Lung (tissue), 13 donors: ENCODE measurements around the gene PIAS4. TPM values are rescaled to one million over a fixed set of nuclear protein-coding genes. Genes with fewer than 3 reads are reported as not detected.
A peak's percentile ranks its signal among the peaks of the same experiment; 100 is the strongest.

Source experiments
- ATAC-seq: fragments of 200-7000 bp; cut with Tn5 transposase; one replicate; pipeline ENCODE4 v1.9.1; 2020; ENCODE audit warnings: moderate number of reproducible peaks; ENCODE audit not compliant: insufficient read depth, low FRiP score
- DNase-seq, 3 donors: peaks; one replicate each; pipeline ENCODE4 v3.0.0-alpha.2; 2013 to 2017
- H3K27ac ChIP-seq, 2 donors: one replicate each; pipeline ENCODE4 v1.5.1; 2013; ENCODE audit warnings: mild to moderate bottlenecking in 2 of 2, moderate library complexity in 2 of 2, control low read depth in 1 of 2, inconsistent platforms in 1 of 2, low read depth in 1 of 2, low read length in 1 of 2
- H3K27me3 ChIP-seq, 3 donors: one replicate each; pipeline ENCODE4 v1.5.1; 2013; ENCODE audit warnings: low read length in 2 of 3; ENCODE audit not compliant: control insufficient read depth in 3 of 3, insufficient read depth in 3 of 3
- H3K36me3 ChIP-seq, 4 donors: one replicate each; pipeline ENCODE4 v1.5.1; 2013; ENCODE audit warnings: low read length in 4 of 4, mild to moderate bottlenecking in 1 of 4, moderate library complexity in 1 of 4; ENCODE audit not compliant: control insufficient read depth in 4 of 4, insufficient read depth in 4 of 4
- H3K4me1 ChIP-seq, 5 donors: one replicate each; pipeline ENCODE4 v1.5.1; 2013; ENCODE audit warnings: low read length in 5 of 5, mild to moderate bottlenecking in 2 of 5, moderate library complexity in 1 of 5; ENCODE audit not compliant: control insufficient read depth in 5 of 5, insufficient read depth in 5 of 5
- H3K4me3 ChIP-seq: one replicate; pipeline ENCODE4 v1.5.1; 2013; ENCODE audit warnings: mild to moderate bottlenecking, control low read depth, moderate library complexity
- H3K9ac ChIP-seq, 2 donors: one replicate each; pipeline ENCODE4 v1.5.1; 2013; ENCODE audit warnings: low read length in 2 of 2, control low read depth in 1 of 2; ENCODE audit not compliant: insufficient read depth in 1 of 2
- H3K9me3 ChIP-seq, 4 donors: one replicate each; pipeline ENCODE4 v1.5.1; 2013; ENCODE audit warnings: low read length in 3 of 4, mild to moderate bottlenecking in 1 of 4, moderate library complexity in 1 of 4; ENCODE audit not compliant: control insufficient read depth in 4 of 4, insufficient read depth in 3 of 4
- CTCF ChIP-seq: IDR thresholded peaks from 2 replicates; pipeline ENCODE4 v1.5.1; 2012; ENCODE audit warnings: mild to moderate bottlenecking; ENCODE audit errors: control extremely low read depth, extremely low read depth
- WGBS, 2 donors: extraction: QIAGEN DNeasy Blood & Tissue Kit; methylation state at CpG; one replicate each; pipeline ENCODE4 v1.1.7; 2013; 5-methylcytosine and 5-hydroxymethylcytosine counted together
- polyA plus RNA-seq, 2 donors: library from polyadenylated mRNA; stranded (reverse); fragments of 200-250 nt; gene quantifications; one replicate each; pipeline ENCODE4 v1.2.1, GENCODE V29; 2013
- small RNA-seq: library from RNA; depleted of rRNA; stranded (forward); fragments of <200 nt; gene quantifications from one replicate; pipeline ENCODE3, GENCODE V24; 2014; ENCODE audit warnings: low replicate concordance
- total RNA-seq, 2 donors: library from RNA; depleted of rRNA in 1 of 2; stranded (reverse); fragments of >200 nt in 1 of 2; gene quantifications; one replicate each; pipeline ENCODE4 v1.2.1, GENCODE V29; 2014 to 2021
- donor health status: control.
- donor health status: control.
- donor health status: Bipolar disorder and iron deficiency.
- donor health status: healthy.
- donor health status: DM: yes; HTN: yes; CAD: no.

The PIAS4 gene
- total and polyA plus RNA-seq, 4 donors = 9.9 to 46.2 (median 21.6) TPM

DNA sequence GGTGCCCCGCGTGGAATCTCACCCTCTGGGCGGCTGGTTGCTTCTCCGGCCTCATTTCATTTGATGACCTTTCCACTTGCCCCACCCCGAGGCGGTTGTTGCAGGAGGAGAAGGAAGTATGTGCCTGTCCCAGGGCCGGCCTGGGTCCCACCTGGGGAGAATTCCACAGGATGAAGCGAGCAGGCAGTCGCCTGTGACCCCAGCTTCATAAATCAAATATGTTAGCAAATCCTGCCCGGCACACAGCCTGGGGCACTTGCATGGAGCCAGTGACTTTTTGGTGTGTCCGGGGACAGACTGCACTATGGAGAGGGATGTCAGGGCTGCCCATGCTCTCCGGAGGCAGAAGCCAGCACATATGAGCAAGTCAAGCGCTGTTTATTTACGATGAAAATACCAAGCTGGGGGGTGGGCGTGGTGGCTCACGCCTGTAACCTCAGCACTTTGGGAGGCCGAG, 78.9 kb downstream of the PIAS4 start:
- Histone ChIP-seq H3K9me3 (no peaks in the 10 kb centered on the region), H3K36me3 (peaks cover 0 to 17% (median 0%) of the 10 kb centered on the region in 4 donors), H3K4me3 (no peak overlapping the region), H3K27me3 (no peaks in the 10 kb centered on the region), H3K27ac (no peak overlapping the region), H3K4me1 (peaks cover 0 to 8% (median 0%) of the 10 kb centered on the region in 5 donors), H3K9ac (no peak overlapping the region)
- DNase-seq = no peak
- 58 to 72% methylated on average over 17 of the region's 17 CpGs for WGBS, 2 donors
- TF ChIP-seq CTCF = no peak
- no peak for ATAC-seq

DNA sequence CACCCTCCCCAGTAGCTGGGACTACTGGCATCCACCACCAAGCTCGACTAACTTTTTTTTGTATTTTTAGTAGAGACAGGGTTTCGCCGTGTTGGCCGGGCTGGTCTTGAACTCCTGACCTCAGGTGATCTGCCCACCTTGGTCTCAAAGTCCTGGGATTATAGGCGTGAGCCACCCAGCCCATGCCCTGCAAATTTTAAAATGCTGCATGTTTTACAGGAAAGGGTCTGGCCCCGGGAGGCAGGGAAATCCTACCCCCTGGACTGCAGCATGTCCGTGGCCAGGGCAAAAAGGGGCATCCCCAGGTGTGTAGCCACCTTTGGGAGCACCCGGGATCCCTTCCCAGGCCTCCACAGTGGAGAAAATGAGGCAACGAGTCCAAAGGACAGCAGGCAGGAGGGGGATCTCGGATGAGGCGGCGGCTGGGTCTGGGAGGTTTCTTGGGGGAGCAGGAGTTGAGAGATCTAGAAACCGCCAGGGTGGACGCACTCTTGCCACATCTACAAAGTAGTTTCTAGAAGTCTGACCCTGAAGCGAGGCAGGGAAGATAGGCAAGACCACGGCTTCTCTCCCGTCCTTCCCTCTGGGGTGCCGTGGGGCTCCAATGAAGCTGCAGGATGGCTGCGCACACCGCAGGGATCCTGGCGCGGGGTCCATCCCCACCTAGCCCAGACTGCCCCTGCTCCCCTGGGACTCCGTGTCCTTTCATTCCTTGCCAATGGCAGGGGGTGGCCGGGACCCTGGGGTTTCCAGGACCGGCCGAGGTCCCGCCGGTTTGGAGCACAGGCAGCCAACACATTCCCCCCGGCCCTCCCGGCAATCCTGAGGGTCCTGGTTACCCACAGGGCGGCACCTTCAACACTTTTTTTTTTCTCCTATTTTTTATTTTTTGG, 80.5 kb downstream of the PIAS4 start:
- Histone ChIP-seq H3K27me3 (no peaks in the 10 kb centered on the region), H3K27ac (no peak overlapping the region), H3K9me3 (no peaks in the 10 kb centered on the region), H3K9ac (no peak overlapping the region), H3K4me1 (peaks cover 0 to 8% (median 0%) of the 10 kb centered on the region in 5 donors), H3K4me3 (no peak overlapping the region), H3K36me3 (peaks cover 0 to 21% (median under 1%) of the 10 kb centered on the region in 4 donors)
- no peak for DNase-seq
- 82 to 87% methylated on average over 31 of the region's 31 CpGs for WGBS, 2 donors
- no peak for TF ChIP-seq CTCF
- ATAC-seq = no peak

GRCh38 chr19:4088975-4089374, 81.4 kb downstream of the PIAS4 start:
- Histone ChIP-seq H3K27me3 (no peaks in the 10 kb centered on the region), H3K4me3 (no peak overlapping the region), H3K36me3 (peaks cover 0 to 26% (median under 1%) of the 10 kb centered on the region in 4 donors), H3K4me1 (peaks cover 0 to 6% (median 0%) of the 10 kb centered on the region in 5 donors), H3K27ac (peak overlapping the region in 1 of 2 donors; percentile 65), H3K9me3 (no peaks in the 10 kb centered on the region), H3K9ac (no peak overlapping the region)
- DNase-seq (no peak), ATAC-seq (peak; percentile 7)
- TF ChIP-seq CTCF = no peak
- WGBS, 2 donors = 14 to 34% methylated on average over 2 of the region's 2 CpGs

Small RNAs within 50 kb of the gene (small RNA-seq; reads per million reads assigned to genes)
- gene SNORD37 = 2.7 reads per million, percentile 92 among the genes with 10 or more reads in this experiment

Other genes starting within 250 kb of the PIAS4 start
- gene APBA3, start 246.0 kb upstream of the PIAS4 start, total RNA-seq = 10 to 100 TPM; 18.4 to 38.0 TPM
- gene APBA3, start 246.0 kb upstream of the PIAS4 start, polyA plus RNA-seq = 10 to 100 TPM; 16.5 to 26.8 TPM
- gene MRPL54, start 245.1 kb upstream of the PIAS4 start, total RNA-seq = 10 to 100 TPM; 28.9 to 64.1 TPM
- gene MRPL54, start 245.1 kb upstream of the PIAS4 start, polyA plus RNA-seq = 100 to 1,000 TPM in 1 of 2 donors, 10 to 100 TPM in 1; 63.5 to 137 TPM
- not detected for gene RAX2, start 235.5 kb upstream of the PIAS4 start, total RNA-seq
- gene RAX2, start 235.5 kb upstream of the PIAS4 start, polyA plus RNA-seq = under 1 TPM in 1 of 2 donors, not detected in 1; 0.01 TPM
- gene MATK, start 221.4 kb upstream of the PIAS4 start, total RNA-seq = 1 to 10 TPM; 3.8 to 6.0 TPM
- gene MATK, start 221.4 kb upstream of the PIAS4 start, polyA plus RNA-seq = 10 to 100 TPM in 1 of 2 donors, 1 to 10 TPM in 1; 6.7 to 20.0 TPM
- gene ZFR2, start 138.7 kb upstream of the PIAS4 start, total RNA-seq = under 1 TPM; 0.21 to 0.34 TPM
- gene ZFR2, start 138.7 kb upstream of the PIAS4 start, polyA plus RNA-seq = under 1 TPM; 0.05 to 0.16 TPM
- gene ATCAY, start 127.1 kb upstream of the PIAS4 start, total RNA-seq = under 1 TPM in 1 of 2 donors, not detected in 1; 0.09 TPM
- gene ATCAY, start 127.1 kb upstream of the PIAS4 start, polyA plus RNA-seq = under 1 TPM in 1 of 2 donors, not detected in 1; under 0.01 TPM
- 1 to 10 TPM in 1 of 2 donors, not detected in 1; 1.0 TPM for gene NMRK2, start 74.7 kb upstream of the PIAS4 start, total RNA-seq
- under 1 TPM; 0.13 to 0.26 TPM for gene NMRK2, start 74.7 kb upstream of the PIAS4 start, polyA plus RNA-seq
- gene DAPK3, start 36.6 kb upstream of the PIAS4 start, total RNA-seq = 10 to 100 TPM; 61.9 to 93.9 TPM
- 10 to 100 TPM; 78.4 to 80.4 TPM for gene DAPK3, start 36.6 kb upstream of the PIAS4 start, polyA plus RNA-seq
- 1,000 to 10,000 TPM; 1,474 to 1,934 TPM for gene EEF2, start 22.3 kb upstream of the PIAS4 start, total RNA-seq
- gene EEF2, start 22.3 kb upstream of the PIAS4 start, polyA plus RNA-seq = 1,000 to 10,000 TPM in 1 of 2 donors, 100 to 1,000 TPM in 1; 994 to 1,216 TPM
- gene ZBTB7A, start 59.2 kb downstream of the PIAS4 start, total RNA-seq = 10 to 100 TPM; 19.0 to 68.0 TPM
- 10 to 100 TPM; 13.4 to 20.1 TPM for gene ZBTB7A, start 59.2 kb downstream of the PIAS4 start, polyA plus RNA-seq
- gene MAP2K2, start 116.4 kb downstream of the PIAS4 start, total RNA-seq = 100 to 1,000 TPM in 1 of 2 donors, 10 to 100 TPM in 1; 63.6 to 146 TPM
- 100 to 1,000 TPM; 120 to 181 TPM for gene MAP2K2, start 116.4 kb downstream of the PIAS4 start, polyA plus RNA-seq
- gene CREB3L3, start 145.9 kb downstream of the PIAS4 start, total RNA-seq = not detected
- under 1 TPM in 1 of 2 donors, not detected in 1; 0.03 TPM for gene CREB3L3, start 145.9 kb downstream of the PIAS4 start, polyA plus RNA-seq
- 10 to 100 TPM; 10.2 to 29.3 TPM for gene SIRT6, start 174.8 kb downstream of the PIAS4 start, total RNA-seq
- gene SIRT6, start 174.8 kb downstream of the PIAS4 start, polyA plus RNA-seq = 10 to 100 TPM; 29.1 to 36.5 TPM
- 1 to 10 TPM; 1.1 to 1.5 TPM for gene ANKRD24, start 175.0 kb downstream of the PIAS4 start, total RNA-seq
- 1 to 10 TPM in 1 of 2 donors, under 1 TPM in 1; 0.68 to 2.4 TPM for gene ANKRD24, start 175.0 kb downstream of the PIAS4 start, polyA plus RNA-seq
- 1 to 10 TPM; 4.1 to 5.9 TPM for gene EBI3, start 221.8 kb downstream of the PIAS4 start, total RNA-seq
- 10 to 100 TPM in 1 of 2 donors, 1 to 10 TPM in 1; 6.9 to 92.7 TPM for gene EBI3, start 221.8 kb downstream of the PIAS4 start, polyA plus RNA-seq
- 10 to 100 TPM; 11.2 to 24.1 TPM for gene YJU2, start 239.3 kb downstream of the PIAS4 start, total RNA-seq
- 10 to 100 TPM; 28.9 to 44.2 TPM for gene YJU2, start 239.3 kb downstream of the PIAS4 start, polyA plus RNA-seq